CD14-positive monocyte (primary cell): Measurements from ENCODE around the gene CPB2. TPM values are rescaled to one million over a fixed set of nuclear protein-coding genes. Genes with fewer than 3 reads are reported as not detected.
A peak's percentile ranks its signal among the peaks of the same experiment; 100 is the strongest.

Source experiments
- DNase-seq, 3 donors: peaks; one replicate each; pipeline ENCODE4 v3.0.0-alpha.2; 2011 to 2022
- H2AFZ ChIP-seq: 2 replicates; pipeline ENCODE4 v1.6.0; 2012; ENCODE audit warnings: mild to moderate bottlenecking, low read depth, low read length, inconsistent platforms; ENCODE audit not compliant: insufficient read depth, poor library complexity, severe bottlenecking
- H3K27ac ChIP-seq, 2 donors: 1 replicate in 1 of 2; 2 replicates in 1 of 2; pipeline ENCODE4 v1.5.1; 2012 to 2013; ENCODE audit warnings: low read length in 2 of 2, control low read depth in 1 of 2, inconsistent platforms in 1 of 2, low read depth in 1 of 2, mild to moderate bottlenecking in 1 of 2
- H3K27me3 ChIP-seq, 2 donors: one replicate each; pipeline versions ENCODE4 v1.6.0 to v1.6.1; 2011 to 2013; ENCODE audit warnings: low read length in 2 of 2; ENCODE audit not compliant: control insufficient read depth in 2 of 2, insufficient read depth in 2 of 2
- H3K36me3 ChIP-seq, 2 donors: replicated peaks in 1 of 2; 1 replicate in 1 of 2; 2 replicates in 1 of 2; pipeline versions ENCODE4 v1.5.1 to v1.6.1; 2012 to 2013; ENCODE audit warnings: low read length in 2 of 2, control low read depth in 1 of 2, inconsistent platforms in 1 of 2, mild to moderate bottlenecking in 1 of 2; ENCODE audit not compliant: insufficient read depth in 2 of 2, control insufficient read depth in 1 of 2
- H3K4me1 ChIP-seq, 2 donors: 1 replicate in 1 of 2; 2 replicates in 1 of 2; pipeline versions ENCODE4 v1.5.1 to v1.6.1; 2012 to 2013; ENCODE audit warnings: low read length in 2 of 2, control low read depth in 1 of 2, inconsistent platforms in 1 of 2, mild to moderate bottlenecking in 1 of 2, moderate library complexity in 1 of 2; ENCODE audit not compliant: insufficient read depth in 2 of 2, control insufficient read depth in 1 of 2
- H3K4me2 ChIP-seq: replicated peaks from 2 replicates; pipeline ENCODE3; 2012; ENCODE audit warnings: low read length, moderate library complexity, mild to moderate bottlenecking; ENCODE audit not compliant: poor library complexity, severe bottlenecking; ENCODE audit errors: extremely low read depth
- H3K4me3 ChIP-seq, 3 experiments: fragments of 200-600 bp in 1 of 3; sonication (generic) in 1 of 3; replicated peaks in 1 of 3; 1 replicate in 2 of 3; 2 replicates in 1 of 3; pipeline ENCODE4 v1.5.1; 2011 to 2013; ENCODE audit warnings: low read length in 3 of 3, mild to moderate bottlenecking in 3 of 3, control low read depth in 2 of 3, low read depth in 2 of 3, inconsistent platforms in 1 of 3, moderate library complexity in 1 of 3
- H3K79me2 ChIP-seq: 2 replicates; pipeline ENCODE4 v1.6.0; 2012; ENCODE audit warnings: mild to moderate bottlenecking, control low read depth, inconsistent platforms, low read length, moderate library complexity; ENCODE audit not compliant: insufficient read depth
- H3K9ac ChIP-seq: 2 replicates; pipeline ENCODE4 v1.6.0; 2017; ENCODE audit warnings: low read length, mild to moderate bottlenecking; ENCODE audit not compliant: insufficient read depth, poor library complexity, severe bottlenecking
- H3K9me3 ChIP-seq, 2 donors: replicated peaks in 1 of 2; 1 replicate in 1 of 2; 2 replicates in 1 of 2; pipeline versions ENCODE4 v1.5.1 to v1.6.1; 2012 to 2013; ENCODE audit warnings: low read length in 2 of 2, control low read depth in 1 of 2; ENCODE audit not compliant: control insufficient read depth in 1 of 2, insufficient read depth in 1 of 2
- H4K20me1 ChIP-seq: 2 replicates; pipeline ENCODE4 v1.6.0; 2012; ENCODE audit warnings: mild to moderate bottlenecking, low read length, control low read depth, moderate library complexity; ENCODE audit not compliant: insufficient read depth
- H3K27ac Mint-ChIP-seq, 7 donors: one replicate each; pipeline ENCODE4 v1.8.0; 2020; ENCODE audit warnings: mild to moderate bottlenecking in 7 of 7, mixed read lengths in 7 of 7, moderate library complexity in 6 of 7, inconsistent platforms in 2 of 7
- H3K27me3 Mint-ChIP-seq, 3 donors: one replicate each; pipeline ENCODE4 v1.8.0; 2021 to 2022; ENCODE audit warnings: low read depth in 3 of 3, mild to moderate bottlenecking in 3 of 3, mixed read lengths in 3 of 3, moderate library complexity in 3 of 3, inconsistent platforms in 1 of 3
- H3K36me3 Mint-ChIP-seq, 2 donors: one replicate each; pipeline ENCODE4 v1.8.0; 2020; ENCODE audit warnings: mixed read lengths in 2 of 2, inconsistent platforms in 1 of 2, mild to moderate bottlenecking in 1 of 2
- H3K4me1 Mint-ChIP-seq: one replicate; pipeline ENCODE4 v1.8.0; 2020; ENCODE audit warnings: mild to moderate bottlenecking, mixed read lengths
- H3K4me3 Mint-ChIP-seq, 2 donors: one replicate each; pipeline ENCODE4 v1.8.0; 2020; ENCODE audit warnings: mild to moderate bottlenecking in 2 of 2, mixed read lengths in 2 of 2, moderate library complexity in 1 of 2
- H3K9me3 Mint-ChIP-seq, 7 donors: one replicate each; pipeline ENCODE4 v1.8.0; 2020 to 2022; ENCODE audit warnings: mixed read lengths in 7 of 7, mild to moderate bottlenecking in 6 of 7, moderate library complexity in 6 of 7, inconsistent platforms in 2 of 7
- CTCF ChIP-seq: fragments of 200-600 bp; IDR thresholded peaks from one replicate; pipeline ENCODE4 v1.8.0; 2022; ENCODE audit warnings: antibody characterized with exemption, mild to moderate bottlenecking
- WGBS: methylation state at CpG from one replicate; pipeline ENCODE4 v1.1.5; 2013; ENCODE audit warnings: missing lambda C conversion rate; ENCODE audit not compliant: insufficient coverage; 5-methylcytosine and 5-hydroxymethylcytosine counted together
- intact Hi-C, 2 donors: fragments of 100-400 bp; cut with micrococcal nuclease; formaldehyde crosslinking; loops; one replicate each; pipeline versions ENCODE4 v1.15.0 to v1.15.1; 2023
- polyA plus RNA-seq, 3 donors: library from polyadenylated mRNA; depleted of rRNA in 1 of 3; unstranded in 2 of 3; stranded (reverse) in 1 of 3; fragments of 300-500 nt in 2 of 3; fragments of >200 nt in 1 of 3; fragmentation: Illumina TruSeq in 2 of 3; gene quantifications; 1 replicate in 2 of 3; 2 replicates in 1 of 3; pipeline ENCODE4 v1.2.3, GENCODE V29; 2012 to 2021

Gene CPB2
- polyA plus RNA-seq, 3 donors = 0.15 to 0.18 TPM; not detected in 1

- Histone ChIP-seq H3K4me1 (peaks cover 26 to 31% of the 10 kb centered on the region in 2 donors), H3K9me3 (no peaks in the 10 kb centered on the region), H2AFZ (no peak overlapping the region), H3K79me2 (no peaks in the 10 kb centered on the region), H3K4me3 (no peak overlapping the region), H3K27me3 (no peaks in the 10 kb centered on the region), H3K4me2 (peak overlapping the region; percentile 37), H3K27ac (no peak overlapping the region), H3K9ac (no peak overlapping the region), H4K20me1 (no peaks in the 10 kb centered on the region), H3K36me3 (no peaks in the 10 kb centered on the region)
- H3K4me3 Mint-ChIP-seq = no peak overlapping the region
- peaks cover 33% of the 10 kb centered on the region for H3K4me1 Mint-ChIP-seq
- peak overlapping the region in 1 of 7 donors; percentile 38 for H3K27ac Mint-ChIP-seq
- no peak for DNase-seq
- no peak for TF ChIP-seq CTCF
- no peaks in the 10 kb centered on the region for H3K36me3 Mint-ChIP-seq
- peaks cover 0 to 2% (median 1%) of the 10 kb centered on the region in 3 donors for H3K27me3 Mint-ChIP-seq
- H3K9me3 Mint-ChIP-seq = peaks cover 0 to 2% (median 0%) of the 10 kb centered on the region in 7 donors
- WGBS = 91% methylated on average over 1 of the region's 4 CpGs
- intact Hi-C loops = no loop called here
Measured at GRCh38 chr13:46101002-46101401, 3.8 kb downstream of the CPB2 start.

GRCh38 chr13:46100191-46100815 is 4.5 kb downstream of the CPB2 start:
- intact Hi-C loops = no loop called here
- peak; percentile 27 to 58 (median 57) for DNase-seq
- no peak for TF ChIP-seq CTCF
- Histone ChIP-seq H2AFZ (no peak overlapping the region), H3K4me3 (no peak overlapping the region), H3K79me2 (no peaks in the 10 kb centered on the region), H4K20me1 (no peaks in the 10 kb centered on the region), H3K27ac (no peak overlapping the region), H3K27me3 (no peaks in the 10 kb centered on the region), H3K4me2 (no peak overlapping the region), H3K36me3 (no peaks in the 10 kb centered on the region), H3K4me1 (peaks cover 26 to 31% of the 10 kb centered on the region in 2 donors), H3K9ac (no peak overlapping the region), H3K9me3 (no peaks in the 10 kb centered on the region)
- H3K36me3 Mint-ChIP-seq = no peaks in the 10 kb centered on the region
- H3K27me3 Mint-ChIP-seq = peaks cover 0 to 1% (median under 1%) of the 10 kb centered on the region in 3 donors
- no peak overlapping the region for H3K4me3 Mint-ChIP-seq
- H3K27ac Mint-ChIP-seq = peak overlapping the region in 5 of 7 donors; percentile 38 to 78 (median 61)
- no CpG with 5 or more reads among the region's 1 CpG for WGBS
- H3K4me1 Mint-ChIP-seq = peaks cover 33% of the 10 kb centered on the region
- H3K9me3 Mint-ChIP-seq = peaks cover 0 to 2% (median 0%) of the 10 kb centered on the region in 7 donors
